ENCODE data around the gene USP3. TPM values are rescaled to one million over a fixed set of nuclear protein-coding genes. Genes with fewer than 3 reads are reported as not detected.

USP3 gene
- total RNA-seq, 4 donors from 2014 or later, result 74.0 to 90.9 (median 75.5) TPM

GRCh38 chr15:63504979-63505841, 817 bp downstream of the USP3 start:
- no peak for TF ChIP-seq CTCF (IDR thresholded peaks at IDR 0.05; ENCODE audit: low read depth)

GRCh38 chr15:63505842-63506222, 1.4 kb downstream of the USP3 start:
- no peak for TF ChIP-seq CTCF (IDR thresholded peaks at IDR 0.05; ENCODE audit: low read depth)

DNA sequence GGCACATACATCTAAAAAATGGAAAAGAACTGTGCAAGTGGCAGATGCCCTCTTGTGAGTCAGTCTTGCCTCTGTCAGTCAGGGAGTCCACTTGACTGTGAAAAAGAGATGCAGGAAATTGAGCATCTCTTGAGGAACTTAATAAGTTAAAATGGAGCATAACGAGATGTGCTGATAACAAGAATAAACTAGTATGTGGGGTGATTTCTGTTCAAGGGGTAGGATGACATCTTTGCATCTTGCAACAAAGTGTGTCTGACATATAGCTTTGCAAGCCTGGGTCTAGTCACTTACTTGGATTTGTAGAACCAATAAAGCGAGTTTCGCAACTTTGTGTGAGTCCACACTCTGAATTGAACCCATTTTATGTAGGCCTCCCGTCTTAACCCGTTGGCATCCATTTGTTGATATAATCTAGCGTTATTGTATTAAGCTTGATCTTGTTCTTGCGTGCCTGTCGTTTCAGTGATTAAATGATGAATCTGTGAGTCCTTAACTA, 2.2 kb downstream of the USP3 start:
- TF ChIP-seq CTCF (IDR thresholded peaks at IDR 0.05; ENCODE audit: low read depth), result no peak

- no peak for TF ChIP-seq CTCF (IDR thresholded peaks at IDR 0.05; ENCODE audit: low read depth)
These were observed 3.8 kb downstream of the USP3 start for GRCh38 chr15:63507878-63508818.

DNA sequence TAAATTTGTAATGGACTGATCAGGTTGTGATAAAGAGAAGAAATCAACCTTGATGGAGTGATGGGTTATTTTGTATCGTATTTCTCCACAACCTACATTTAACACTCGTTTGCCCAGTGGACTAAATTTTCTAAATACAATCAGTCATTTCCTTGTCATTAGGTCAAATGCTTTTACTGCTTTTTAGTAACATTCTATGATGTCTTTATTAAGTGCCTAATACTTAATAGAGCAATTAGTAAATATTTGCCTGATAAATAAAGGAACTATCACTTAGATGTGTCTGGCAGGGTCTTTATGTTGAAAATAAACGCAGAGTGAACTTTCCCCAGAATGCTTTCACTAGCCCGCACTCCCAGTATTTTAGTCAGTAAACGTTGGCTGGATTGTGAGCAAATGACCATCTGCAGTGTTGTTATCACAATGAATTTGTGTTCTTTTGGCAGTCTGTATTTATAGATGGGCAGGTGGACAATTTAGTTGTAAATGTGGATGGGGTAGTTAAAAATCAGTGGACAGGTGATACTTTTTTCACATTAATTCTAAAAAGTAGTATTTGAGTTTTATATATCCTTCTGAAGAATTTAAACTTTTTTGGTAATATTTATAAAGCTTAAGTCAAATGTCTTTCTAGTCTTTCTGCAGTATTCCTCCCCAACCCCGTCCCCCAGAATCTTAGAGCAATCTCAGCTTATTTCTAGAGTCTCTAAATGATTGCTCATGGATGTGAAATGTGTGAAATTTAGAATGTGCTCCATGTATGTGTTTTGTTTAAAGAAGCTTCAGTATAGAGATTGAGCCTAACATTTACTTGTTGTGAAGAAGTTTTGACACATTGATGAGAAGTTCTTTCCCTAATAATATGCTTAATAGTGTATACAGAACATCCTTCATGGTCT, 4.9 kb downstream of the USP3 start:
- TF ChIP-seq CTCF (IDR thresholded peaks at IDR 0.05; ENCODE audit: low read depth), result no peak

DNA sequence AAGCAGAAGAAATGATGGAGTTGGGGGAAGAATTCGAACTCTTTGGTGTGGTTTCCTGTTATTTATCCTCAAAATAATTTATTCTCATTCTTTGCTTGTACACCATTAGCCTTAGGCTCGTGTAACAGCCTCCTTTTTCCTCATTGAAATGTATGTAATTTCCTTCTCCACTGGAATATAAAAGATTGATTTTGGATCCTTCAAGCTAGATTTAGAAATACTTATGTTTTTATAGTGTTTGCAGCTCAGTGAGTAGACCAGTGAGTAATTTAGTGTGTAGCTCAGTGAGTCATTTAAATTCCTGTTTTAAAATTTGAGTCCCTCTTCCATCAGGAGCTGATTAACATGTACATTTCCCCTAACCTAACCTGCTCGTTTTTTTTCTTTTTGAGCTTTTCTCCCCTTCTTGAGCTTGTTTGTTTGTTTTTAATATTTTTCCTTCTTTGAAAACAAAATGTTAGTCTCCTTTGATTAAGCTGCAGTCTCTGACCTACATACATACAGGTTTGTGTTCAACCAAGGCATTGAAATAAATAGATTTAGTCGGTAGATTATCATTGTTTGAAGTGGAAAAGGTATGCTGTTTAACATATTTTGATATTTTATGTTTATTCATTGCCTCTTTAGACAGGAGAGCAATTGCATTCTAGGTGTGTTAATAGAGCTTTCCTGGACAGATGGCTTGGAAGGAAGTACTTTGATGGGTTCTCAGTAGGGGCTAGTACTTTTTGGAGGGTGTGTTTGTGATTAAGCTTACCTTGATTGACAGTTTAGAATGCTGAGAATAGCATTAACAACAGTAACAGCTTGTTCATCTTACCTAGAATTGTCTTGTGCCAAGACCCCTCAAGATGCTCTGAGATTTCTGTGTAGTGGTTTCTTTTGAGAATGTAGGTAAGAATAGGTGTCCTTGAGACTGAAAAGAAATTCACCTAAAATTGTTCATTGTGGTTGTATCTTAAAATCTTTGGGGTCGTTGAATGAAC, 5.9 kb downstream of the USP3 start:
- TF ChIP-seq CTCF (IDR thresholded peaks at IDR 0.05; ENCODE audit: low read depth), result no peak
